NCI-H1930 (cell line): Measurements from ENCODE around the gene SEC11C.
"Not testable (repeated sequence)": the region's sequence is repeated elsewhere in the genome, so short reads cannot be mapped to it uniquely, and the experiment has no call there.

ENCODE experiments used
- DNase-seq, 2 experiments: peaks; one replicate each; lab custom pipeline; 2025; lab: John Stamatoyannopoulos, UW

The SEC11C gene

GRCh38 chr18:59139615-59140301, at the start of gene SEC11C:
SEC11C (plus strand) TSS chr18:59139884; CDS start chr18:59139949, 65 bp downstream.
- peak; percentile 97 to 98 for DNase-seq

GRCh38 chr18:59090966-59091603, 48.6 kb upstream of the SEC11C start:
- no peak for DNase-seq

- no peak for DNase-seq
Measured at GRCh38 chr18:59093668-59094067, 46.0 kb upstream of the SEC11C start.

GRCh38 chr18:59094569-59094968, 45.1 kb upstream of the SEC11C start:
- DNase-seq, result no peak

GRCh38 chr18:59096098-59096789, 43.4 kb upstream of the SEC11C start:
- DNase-seq, result peak; percentile 88 to 92

- no peak for DNase-seq
Measured at GRCh38 chr18:59101830-59102414, 37.8 kb upstream of the SEC11C start.

GRCh38 chr18:59109375-59109774, 30.3 kb upstream of the SEC11C start:
- DNase-seq, result no peak

GRCh38 chr18:59114160-59114559, 25.5 kb upstream of the SEC11C start:
- DNase-seq, result no peak

GRCh38 chr18:59123588-59124369, 15.9 kb upstream of the SEC11C start:
- no peak for DNase-seq

- DNase-seq, result no peak
Measured at GRCh38 chr18:59124370-59124704, 15.3 kb upstream of the SEC11C start.

GRCh38 chr18:59127047-59127446, 12.6 kb upstream of the SEC11C start:
- no peak for DNase-seq

- no peak for DNase-seq
Measured at GRCh38 chr18:59129951-59130703, 9.6 kb upstream of the SEC11C start.

- no peak for DNase-seq
Measured at GRCh38 chr18:59132810-59133465, 6.7 kb upstream of the SEC11C start.

GRCh38 chr18:59139291-59139614, 431 bp upstream of the SEC11C start:
- peak; percentile 93 to 94 for DNase-seq

GRCh38 chr18:59140302-59140885, 710 bp downstream of the SEC11C start:
- no peak for DNase-seq

GRCh38 chr18:59141294-59142068, 1.8 kb downstream of the SEC11C start:
- DNase-seq, result no peak

- DNase-seq, result no peak
Measured at GRCh38 chr18:59142274-59142673, 2.6 kb downstream of the SEC11C start.

- DNase-seq, result not testable (repeated sequence)
Measured at GRCh38 chr18:59142800-59143416, 3.2 kb downstream of the SEC11C start.

GRCh38 chr18:59143441-59143840, 3.8 kb downstream of the SEC11C start:
- DNase-seq, result no peak
